ENCODE results near the gene C19orf47. TPM values are rescaled to one million over a fixed set of nuclear protein-coding genes. Genes with fewer than 3 reads are reported as not detected.

C19orf47 gene
- total RNA-seq, 2 experiments from 2014 or later = 17.5 to 18.0 TPM

GRCh38 chr19:40320558-40320935 is 27.6 kb downstream of the C19orf47 start:
- H3K4me1 Mint-ChIP-seq (ENCODE audit: low read depth) = no peaks in the 10 kb centered on the region
- DNase-seq = no peak
- H3K4me3 Mint-ChIP-seq = no peak overlapping the region
- H3K9me3 Mint-ChIP-seq = no peaks in the 10 kb centered on the region
- CTCF ChIA-PET = interaction anchor here (4.0 kb wide), 1 partner anchor 15 kb away, joined by 16 read pairs; no protein-coding TSS in a partner anchor
- intact Hi-C loops (cut with micrococcal nuclease) = no loop called here
- H3K36me3 Mint-ChIP-seq (ENCODE audit: low read depth) = peaks cover 17% of the 10 kb centered on the region
- no peak for ATAC-seq
- TF ChIP-seq CTCF (IDR thresholded peaks at IDR 0.05) = no peak
- POLR2A ChIA-PET = interaction anchor here (1.1 to 1.3 kb wide), 2 partner anchors 11 to 16 kb away, joined by 3 read pairs; no protein-coding TSS in a partner anchor
- no peak overlapping the region for H3K27ac Mint-ChIP-seq
- H3K27me3 Mint-ChIP-seq = no peaks in the 10 kb centered on the region

- Mint-ChIP-seq H3K4me3 (no peak overlapping the region), H3K27me3 (no peaks in the 10 kb centered on the region), H3K27ac (no peak overlapping the region), H3K4me1 (ENCODE audit: low read depth) (peaks cover 3% of the 10 kb centered on the region), H3K9me3 (no peaks in the 10 kb centered on the region), H3K36me3 (ENCODE audit: low read depth) (peaks cover 7% of the 10 kb centered on the region)
- DNase-seq (no peak), ATAC-seq (no peak)
- POLR2A ChIA-PET = no interaction called here
- no peak for TF ChIP-seq CTCF (IDR thresholded peaks at IDR 0.05)
- CTCF ChIA-PET = interaction anchor here (4.0 kb wide), 1 partner anchor 12 kb away, joined by 16 read pairs; no protein-coding TSS in a partner anchor
- intact Hi-C loops (cut with micrococcal nuclease) = no loop called here
These were observed 30.9 kb downstream of the C19orf47 start for GRCh38 chr19:40317338-40317737.

- POLR2A ChIA-PET = no interaction called here
- no peak for ATAC-seq
These were observed 32.3 kb downstream of the C19orf47 start for GRCh38 chr19:40315812-40316470.

GRCh38 chr19:40314656-40315055 is 33.5 kb downstream of the C19orf47 start:
- H3K36me3 Mint-ChIP-seq (ENCODE audit: low read depth) = peaks cover 4% of the 10 kb centered on the region
- H3K27ac Mint-ChIP-seq = no peak overlapping the region
- H3K27me3 Mint-ChIP-seq = no peaks in the 10 kb centered on the region
- TF ChIP-seq CTCF (IDR thresholded peaks at IDR 0.05) = no peak
- POLR2A ChIA-PET = interaction anchor here (1.2 kb wide), 1 partner anchor 106 kb away, joined by 3 read pairs; no protein-coding TSS in a partner anchor
- no peaks in the 10 kb centered on the region for H3K9me3 Mint-ChIP-seq
- ATAC-seq = no peak
- intact Hi-C loops (cut with micrococcal nuclease) = no loop called here
- H3K4me1 Mint-ChIP-seq (ENCODE audit: low read depth) = peaks cover 3% of the 10 kb centered on the region
- DNase-seq = no peak
- no peak overlapping the region for H3K4me3 Mint-ChIP-seq
- CTCF ChIA-PET = interaction anchor here (2.0 kb wide), 1 partner anchor 10 kb away, joined by 8 read pairs; no protein-coding TSS in a partner anchor

More at GRCh38 chr19:40315812-40316470, 32.3 kb downstream of the C19orf47 start:
- H3K27ac Mint-ChIP-seq = no peak overlapping the region
- peaks cover 3% of the 10 kb centered on the region for H3K4me1 Mint-ChIP-seq (ENCODE audit: low read depth)
- no peak for DNase-seq
- no peak overlapping the region for H3K4me3 Mint-ChIP-seq
- H3K27me3 Mint-ChIP-seq = no peaks in the 10 kb centered on the region
- TF ChIP-seq CTCF (IDR thresholded peaks at IDR 0.05) = no peak
- peaks cover 7% of the 10 kb centered on the region for H3K36me3 Mint-ChIP-seq (ENCODE audit: low read depth)
- CTCF ChIA-PET = interaction anchor here (1.0 kb wide), 1 partner anchor 11 kb away, joined by 4 read pairs; no protein-coding TSS in a partner anchor
- H3K9me3 Mint-ChIP-seq = no peaks in the 10 kb centered on the region
- intact Hi-C loops (cut with micrococcal nuclease) = no loop called here
